Measurements from ENCODE around the gene CASQ2. TPM values are rescaled to one million over a fixed set of nuclear protein-coding genes. Genes with fewer than 3 reads are reported as not detected.

The CASQ2 gene
- total and polyA plus RNA-seq, 2 donors (not counting 3 experiments of a cell fraction or from before 2014, with no cell fraction given): not detected

- FAIRE-seq (no peak), DNase-seq (ENCODE audit: low read depth, low spot score) (no peak)
- BruUV-seq (replicated peaks): no TSS peak
- Histone ChIP-seq H2AFZ (ENCODE audit: low read depth, low read length) (no peak overlapping the region), H3K9me3 (replicated peaks; ENCODE audit: control insufficient read depth, insufficient read depth, low read length) (no peaks in the 10 kb centered on the region), H3K9me1 (replicated peaks; ENCODE audit: control insufficient read depth, extremely low read depth, insufficient read depth, low read length) (no peaks in the 10 kb centered on the region), H3K36me3 (ENCODE audit: control insufficient read depth in 2 of 2, extremely low read depth in 1 of 2, insufficient read depth in 2 of 2, low read length in 2 of 2) (no peaks in the 10 kb centered on the region), H4K20me1 (replicated peaks; ENCODE audit: control insufficient read depth, extremely low read depth, insufficient read depth, low read length) (no peaks in the 10 kb centered on the region), H3K4me1 (ENCODE audit: control insufficient read depth, extremely low read depth, insufficient read depth, low read length) (no peaks in the 10 kb centered on the region), H3K4me2 (ENCODE audit: insufficient read depth, low read length) (no peak overlapping the region), H3K4me3 (replicated peaks in 1 of 3; ENCODE audit: insufficient read depth in 1 of 3, low read depth in 1 of 3, low read length in 3 of 3) (no peak overlapping the region), H3K79me2 (ENCODE audit: control insufficient read depth, insufficient read depth, low read length) (no peaks in the 10 kb centered on the region), H3K9ac (replicated peaks; ENCODE audit: extremely low read depth, insufficient read depth, low read length) (no peak overlapping the region), H3K27ac (ENCODE audit: insufficient read depth, low read depth, low read length) (no peak overlapping the region), H3K27me3 (ENCODE audit: control insufficient read depth in 2 of 2, insufficient read depth in 2 of 2, low read length in 2 of 2) (no peaks in the 10 kb centered on the region)
- POLR2A ChIA-PET: no interaction called here
- CTCF ChIA-PET: no interaction called here
- TF ChIP-seq FOS (IDR thresholded peaks at IDR 0.05; ENCODE audit: borderline replicate concordance, insufficient read depth, low read length) (no peak), CTCF (IDR thresholded peaks at IDR 0.05; ENCODE audit: extremely low read depth in 1 of 2, insufficient read depth in 1 of 2, low read depth in 1 of 2, low read length in 2 of 2) (no peak), POLR2AphosphoS5 (IDR thresholded peaks at IDR 0.05; ENCODE audit: insufficient read depth, low read depth, low read length) (no peak), MYC (IDR thresholded peaks at IDR 0.05; ENCODE audit: low read depth, low read length) (no peak), POLR2A (IDR thresholded peaks at IDR 0.05; ENCODE audit: low read depth, low read length) (no peak), MAX (IDR thresholded peaks at IDR 0.05; ENCODE audit: insufficient read depth, insufficient read length) (no peak), GATA2 (IDR thresholded peaks at IDR 0.05; ENCODE audit: insufficient read depth, insufficient read length, low read depth, low read length) (no peak), JUN (IDR thresholded peaks at IDR 0.05; ENCODE audit: borderline replicate concordance, insufficient read depth, insufficient read length, low read depth) (no peak), EZH2 (IDR thresholded peaks at IDR 0.05; ENCODE audit: borderline replicate concordance, low read depth, low read length, severe bottlenecking) (no peak)
- intact Hi-C loops (cut with micrococcal nuclease) (no loop called here), dilution Hi-C loops (cut with MboI; ENCODE audit: extremely low pct_ligation_motif_present, low sequenced_read_pairs) (no loop called here)
Observed at GRCh38 chr1:115729756-115730155, 38.8 kb downstream of the CASQ2 start.

Measured in endothelial cell of umbilical vein (primary cell).